Measurements from ENCODE around the gene HOXC6. TPM values are rescaled to one million over a fixed set of nuclear protein-coding genes. Genes with fewer than 3 reads are reported as not detected.
"Not testable (repeated sequence)": the region's sequence is repeated elsewhere in the genome, so short reads cannot be mapped to it uniquely, and the experiment has no call there.

The HOXC6 gene
- total RNA-seq, 1 donor from 2014 or later, result not detected

DNA sequence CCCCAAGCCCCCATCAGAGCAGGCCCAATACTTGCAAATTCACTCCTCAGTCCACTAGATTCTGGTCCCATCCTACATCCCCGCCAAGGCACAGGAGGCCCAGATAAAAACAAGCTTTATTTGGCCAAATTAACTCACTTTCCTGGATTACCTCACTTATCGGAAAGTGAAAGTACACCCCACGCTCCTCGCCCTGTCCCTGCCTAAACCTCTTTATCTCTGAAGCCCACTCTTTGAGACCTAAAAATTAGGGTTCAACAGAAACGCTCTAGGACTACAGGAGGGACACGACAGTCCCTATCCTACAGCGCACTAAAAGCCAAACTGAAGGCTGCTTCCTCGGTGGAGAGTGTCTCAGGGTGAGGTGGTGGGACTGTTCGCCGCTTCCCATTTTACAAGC lies 49.6 kb downstream of the HOXC6 start:
- not testable (repeated sequence) for FAIRE-seq; DNase-seq (ENCODE audit: low spot score in 2 of 2)

DNA sequence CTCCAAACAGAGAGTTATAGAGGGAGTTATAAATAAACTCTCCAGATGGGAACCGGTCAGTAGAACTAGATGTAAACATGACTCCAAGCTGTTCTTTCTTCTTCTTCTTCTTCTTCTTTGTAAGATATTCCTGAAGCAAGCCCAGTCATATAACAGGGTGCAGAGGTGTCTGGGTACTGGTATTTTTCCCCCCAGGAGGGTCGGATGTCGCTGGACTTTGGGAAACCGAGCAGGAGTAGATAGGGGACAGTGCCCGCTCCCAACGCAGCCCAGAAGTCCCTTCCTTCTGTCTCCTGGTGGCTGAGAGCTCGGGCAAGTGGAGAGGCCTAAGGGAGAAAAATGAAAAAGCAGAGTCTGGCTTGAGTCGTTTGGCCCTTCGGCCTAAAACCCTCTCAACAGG lies 50.9 kb downstream of the HOXC6 start:
- not testable (repeated sequence) for FAIRE-seq; DNase-seq (ENCODE audit: low spot score in 2 of 2)

Small RNA genes within 50 kb of the gene (small RNA-seq; reads per million reads assigned to genes)
- gene HOXC5 (not detected), gene MIR196A2 (not detected), gene MIR615 (not detected)

Other genes starting within 250 kb of the HOXC6 start
- gene HOXC13, start 89.6 kb upstream of the HOXC6 start, total RNA-seq, result not detected
- gene HOXC12, start 73.5 kb upstream of the HOXC6 start, total RNA-seq, result not detected
- not detected for gene HOXC11, start 55.3 kb upstream of the HOXC6 start, total RNA-seq
- gene HOTAIR, start 53.5 kb upstream of the HOXC6 start, total RNA-seq, result not detected
- not detected for gene HOXC10, start 43.3 kb upstream of the HOXC6 start, total RNA-seq
- gene HOXC9, start 28.3 kb upstream of the HOXC6 start, total RNA-seq, result not detected
- not detected for gene HOXC8, start 19.5 kb upstream of the HOXC6 start, total RNA-seq
- gene HOXC5, start 4.6 kb downstream of the HOXC6 start, total RNA-seq, result not detected
- not detected for gene HOXC4, start 25.4 kb downstream of the HOXC6 start, total RNA-seq
- 46.9 TPM for gene SMUG1, start 160.5 kb downstream of the HOXC6 start, total RNA-seq

Measured in frontal cortex (tissue), 4 donors.